Type B pancreatic cell (in vitro differentiated cells): Measurements from ENCODE around the gene TTC21B. TPM values are rescaled to one million over a fixed set of nuclear protein-coding genes. Genes with fewer than 3 reads are reported as not detected.

Experiments used
- DNase-seq: peaks from one replicate; pipeline ENCODE4 v3.0.0; 2021; ENCODE audit warnings: mixed read lengths; ENCODE audit not compliant: unreplicated experiment; ENCODE audit errors: extremely low spot score
- H3K27ac Mint-ChIP-seq: 2 replicates; pipeline ENCODE4 v1.8.0; 2021; ENCODE audit warnings: mild to moderate bottlenecking, mixed read lengths
- H3K27me3 Mint-ChIP-seq: 2 replicates; pipeline ENCODE4 v1.8.0; 2021; ENCODE audit warnings: mixed read lengths
- H3K36me3 Mint-ChIP-seq: 2 replicates; pipeline ENCODE4 v1.8.0; 2021; ENCODE audit warnings: mixed read lengths
- H3K4me1 Mint-ChIP-seq: one replicate; pipeline ENCODE4 v1.8.0; 2021; ENCODE audit warnings: mixed read lengths; ENCODE audit not compliant: unreplicated experiment
- H3K4me3 Mint-ChIP-seq: 2 replicates; pipeline ENCODE4 v1.8.0; 2021; ENCODE audit warnings: mild to moderate bottlenecking, mixed read lengths
- H3K9me3 Mint-ChIP-seq: 2 replicates; pipeline ENCODE4 v1.8.0; 2021; ENCODE audit warnings: mixed read lengths
- total RNA-seq: library from RNA; stranded (reverse); gene quantifications from 2 replicates; pipeline ENCODE4 v1.2.1, GENCODE V29; 2021; ENCODE audit warnings: low replicate concordance
- TF ChIP-seq, protein P1 (sequence below): fragments of 200-600 bp; sonication (generic); conservative IDR thresholded peaks from 2 replicates; pipeline ENCODE4 v1.5.0; 2021; ENCODE audit warnings: antibody characterized with exemption, mild to moderate bottlenecking

TTC21B gene
- total RNA-seq, 1 donor from 2014 or later = 25.8 TPM

DNA sequence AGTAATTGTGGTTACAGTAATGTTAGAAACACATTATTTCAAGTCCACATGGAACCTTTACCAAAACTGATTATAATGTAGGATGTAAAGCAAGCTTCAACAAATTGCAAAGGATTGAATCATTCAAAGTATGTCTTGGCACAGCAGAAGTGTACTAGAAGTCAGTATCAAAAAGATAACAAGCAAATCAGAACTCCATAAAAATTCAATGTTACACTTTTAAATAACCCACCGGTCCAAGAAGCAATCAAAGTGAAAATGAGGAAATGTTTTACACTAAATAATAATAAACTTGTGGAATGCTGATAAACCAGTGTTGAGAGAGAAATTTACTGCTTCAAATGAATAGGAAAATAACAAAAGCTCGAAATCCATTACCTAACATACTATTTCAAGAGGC is 47.7 kb downstream of the TTC21B start:
- TF ChIP-seq, protein P1, sequence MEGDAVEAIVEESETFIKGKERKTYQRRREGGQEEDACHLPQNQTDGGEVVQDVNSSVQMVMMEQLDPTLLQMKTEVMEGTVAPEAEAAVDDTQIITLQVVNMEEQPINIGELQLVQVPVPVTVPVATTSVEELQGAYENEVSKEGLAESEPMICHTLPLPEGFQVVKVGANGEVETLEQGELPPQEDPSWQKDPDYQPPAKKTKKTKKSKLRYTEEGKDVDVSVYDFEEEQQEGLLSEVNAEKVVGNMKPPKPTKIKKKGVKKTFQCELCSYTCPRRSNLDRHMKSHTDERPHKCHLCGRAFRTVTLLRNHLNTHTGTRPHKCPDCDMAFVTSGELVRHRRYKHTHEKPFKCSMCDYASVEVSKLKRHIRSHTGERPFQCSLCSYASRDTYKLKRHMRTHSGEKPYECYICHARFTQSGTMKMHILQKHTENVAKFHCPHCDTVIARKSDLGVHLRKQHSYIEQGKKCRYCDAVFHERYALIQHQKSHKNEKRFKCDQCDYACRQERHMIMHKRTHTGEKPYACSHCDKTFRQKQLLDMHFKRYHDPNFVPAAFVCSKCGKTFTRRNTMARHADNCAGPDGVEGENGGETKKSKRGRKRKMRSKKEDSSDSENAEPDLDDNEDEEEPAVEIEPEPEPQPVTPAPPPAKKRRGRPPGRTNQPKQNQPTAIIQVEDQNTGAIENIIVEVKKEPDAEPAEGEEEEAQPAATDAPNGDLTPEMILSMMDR = no peak
- H3K4me3 Mint-ChIP-seq = no peak overlapping the region
- H3K27me3 Mint-ChIP-seq = no peaks in the 10 kb centered on the region
- H3K27ac Mint-ChIP-seq = no peak overlapping the region
- DNase-seq = no peak
- H3K36me3 Mint-ChIP-seq = peaks cover 22% of the 10 kb centered on the region
- H3K4me1 Mint-ChIP-seq = peaks cover 4% of the 10 kb centered on the region
- H3K9me3 Mint-ChIP-seq = no peaks in the 10 kb centered on the region

DNA sequence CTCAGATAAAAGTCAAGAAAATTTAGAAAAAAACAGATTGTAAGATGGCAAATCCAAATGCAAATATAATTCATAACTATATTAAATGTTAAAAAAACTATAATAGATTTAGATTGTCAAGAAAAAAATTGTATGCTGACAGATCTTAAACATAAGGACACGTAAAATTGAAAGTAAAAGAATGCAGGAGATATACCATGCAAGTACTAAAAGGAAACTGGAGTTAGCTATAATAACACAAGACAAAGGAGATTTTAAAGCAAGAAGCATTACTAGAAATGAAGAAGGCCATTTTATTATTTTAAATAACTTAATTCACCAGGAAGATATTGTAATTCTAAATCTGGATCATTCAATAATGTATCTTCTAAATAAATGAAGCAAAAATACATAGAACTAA is 48.3 kb downstream of the TTC21B start:
- no peak for DNase-seq
- Mint-ChIP-seq H3K4me3 (no peak overlapping the region), H3K27me3 (no peaks in the 10 kb centered on the region), H3K9me3 (no peaks in the 10 kb centered on the region), H3K36me3 (peaks cover 22% of the 10 kb centered on the region), H3K4me1 (peaks cover 4% of the 10 kb centered on the region), H3K27ac (no peak overlapping the region)
- TF ChIP-seq, protein P1 = no peak

DNA sequence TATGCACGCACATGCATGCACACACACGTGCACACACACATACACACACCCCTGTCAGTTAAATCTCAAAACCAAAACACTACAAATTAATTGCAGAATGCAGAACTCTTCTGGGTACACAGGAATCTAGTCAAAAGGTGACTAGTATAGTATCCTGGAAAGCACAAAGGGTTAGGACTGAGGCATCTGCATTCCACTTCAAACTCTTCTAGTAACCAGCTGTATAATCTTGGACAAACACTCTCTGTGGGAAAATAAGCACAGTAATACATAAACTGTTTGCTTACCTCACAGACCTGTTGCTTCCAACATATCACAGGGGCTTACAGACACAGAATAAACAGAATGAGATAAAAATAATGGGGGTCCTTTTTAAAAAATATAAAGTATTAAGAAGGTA is 49.1 kb downstream of the TTC21B start:
- DNase-seq = no peak
- H3K36me3 Mint-ChIP-seq = peaks cover 21% of the 10 kb centered on the region
- peaks cover 4% of the 10 kb centered on the region for H3K4me1 Mint-ChIP-seq
- H3K4me3 Mint-ChIP-seq = no peak overlapping the region
- H3K27me3 Mint-ChIP-seq = no peaks in the 10 kb centered on the region
- TF ChIP-seq, protein P1 = no peak
- H3K9me3 Mint-ChIP-seq = no peaks in the 10 kb centered on the region
- H3K27ac Mint-ChIP-seq = no peak overlapping the region

DNA sequence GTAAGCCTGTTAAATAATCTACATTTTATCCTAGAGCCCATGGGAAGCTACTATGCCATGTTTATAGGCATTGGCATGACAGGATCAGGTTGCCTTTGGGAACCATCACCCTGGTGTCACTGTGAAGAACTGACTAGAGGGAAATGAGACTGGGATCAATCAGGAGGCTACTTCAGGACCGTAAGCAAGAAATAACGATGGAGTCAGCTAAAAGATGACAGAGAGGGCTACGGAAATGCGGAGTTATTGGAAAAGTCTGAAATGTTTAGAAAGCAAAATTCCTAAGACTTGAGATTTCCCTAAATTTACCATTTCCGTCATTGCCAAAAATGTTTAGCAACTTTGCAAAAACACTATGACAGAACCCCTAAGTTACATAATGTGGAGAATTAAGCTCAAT is 50.2 kb downstream of the TTC21B start:
- Mint-ChIP-seq H3K4me3 (no peak overlapping the region), H3K9me3 (no peaks in the 10 kb centered on the region), H3K27ac (no peak overlapping the region), H3K4me1 (peaks cover 7% of the 10 kb centered on the region), H3K27me3 (no peaks in the 10 kb centered on the region), H3K36me3 (peaks cover 27% of the 10 kb centered on the region)
- TF ChIP-seq, protein P1 = no peak
- DNase-seq = no peak

DNA sequence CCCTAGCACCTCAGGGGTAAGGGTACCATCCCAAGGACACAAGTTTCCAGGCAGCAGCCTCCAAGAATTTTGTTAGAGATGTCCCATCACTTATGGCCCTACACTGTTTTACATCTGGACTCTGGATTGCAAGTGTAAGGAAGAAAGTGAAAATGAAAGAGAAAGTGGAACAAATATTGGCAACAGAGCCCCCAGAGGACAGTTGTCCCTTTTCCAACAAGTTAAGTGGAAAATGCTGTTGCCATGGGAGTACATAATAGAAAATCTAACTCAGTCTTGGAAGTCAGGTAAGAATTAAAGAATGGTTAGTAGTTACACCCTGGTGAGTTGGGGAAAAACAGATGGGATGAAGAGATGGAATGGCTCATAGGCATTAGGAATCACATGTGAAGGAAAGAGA is 50.6 kb downstream of the TTC21B start:
- TF ChIP-seq, protein P1 = no peak
- Mint-ChIP-seq H3K36me3 (peaks cover 32% of the 10 kb centered on the region), H3K9me3 (no peaks in the 10 kb centered on the region), H3K4me1 (peaks cover 12% of the 10 kb centered on the region), H3K4me3 (no peak overlapping the region), H3K27me3 (no peaks in the 10 kb centered on the region), H3K27ac (no peak overlapping the region)
- DNase-seq = no peak
